HFFc6 (cell line): ENCODE measurements around the gene STAG3. TPM values are rescaled to one million over a fixed set of nuclear protein-coding genes. Genes with fewer than 3 reads are reported as not detected.

ENCODE experiments used
- DNase-seq: peaks from one replicate; pipeline ENCODE4 v3.0.0-alpha.2; 2018
- H3K27ac Mint-ChIP-seq: 2 replicates; pipeline ENCODE4 v1.8.0; 2020; ENCODE audit warnings: mild to moderate bottlenecking, mixed read lengths
- H3K27me3 Mint-ChIP-seq: 2 replicates; pipeline ENCODE4 v1.8.0; 2021; ENCODE audit warnings: mild to moderate bottlenecking, moderate library complexity, mixed read lengths; ENCODE audit not compliant: insufficient read depth
- H3K36me3 Mint-ChIP-seq: 2 replicates; pipeline ENCODE4 v1.8.0; 2021; ENCODE audit warnings: low read depth, mixed read lengths
- H3K4me1 Mint-ChIP-seq: 2 replicates; pipeline ENCODE4 v1.8.0; 2020; ENCODE audit warnings: low read depth, mixed read lengths
- H3K4me3 Mint-ChIP-seq: 2 replicates; pipeline ENCODE4 v1.8.0; 2020; ENCODE audit warnings: mild to moderate bottlenecking, moderate library complexity, mixed read lengths
- H3K9me3 Mint-ChIP-seq: 2 replicates; pipeline ENCODE4 v1.8.0; 2020; ENCODE audit warnings: mild to moderate bottlenecking, mixed read lengths
- total RNA-seq, 6 experiments: library from RNA; stranded (reverse); fragmentation: NEBNext Ultra II Directional; extraction: Animal tissue kit (Norgen Biotek cat#: 25700); gene quantifications; 2 replicates in 1 of 6; 3 replicates in 5 of 6; pipeline ENCODE4 v1.2.3, GENCODE V29; 2021
- TF ChIP-seq, protein P1 (sequence below): fragments of 200-600 bp; sonication (generic); IDR thresholded peaks from 2 replicates; pipeline ENCODE4 v1.5.0; 2021; ENCODE audit warnings: antibody characterized with exemption, mild to moderate bottlenecking

The STAG3 gene
- total RNA-seq, 6 experiments from 2014 or later, result 0.24 to 0.91 (median 0.43) TPM

GRCh38 chr7:100157334-100158228, 20.1 kb upstream of the STAG3 start:
- H3K36me3 Mint-ChIP-seq, result peaks cover 19% of the 10 kb centered on the region

DNA sequence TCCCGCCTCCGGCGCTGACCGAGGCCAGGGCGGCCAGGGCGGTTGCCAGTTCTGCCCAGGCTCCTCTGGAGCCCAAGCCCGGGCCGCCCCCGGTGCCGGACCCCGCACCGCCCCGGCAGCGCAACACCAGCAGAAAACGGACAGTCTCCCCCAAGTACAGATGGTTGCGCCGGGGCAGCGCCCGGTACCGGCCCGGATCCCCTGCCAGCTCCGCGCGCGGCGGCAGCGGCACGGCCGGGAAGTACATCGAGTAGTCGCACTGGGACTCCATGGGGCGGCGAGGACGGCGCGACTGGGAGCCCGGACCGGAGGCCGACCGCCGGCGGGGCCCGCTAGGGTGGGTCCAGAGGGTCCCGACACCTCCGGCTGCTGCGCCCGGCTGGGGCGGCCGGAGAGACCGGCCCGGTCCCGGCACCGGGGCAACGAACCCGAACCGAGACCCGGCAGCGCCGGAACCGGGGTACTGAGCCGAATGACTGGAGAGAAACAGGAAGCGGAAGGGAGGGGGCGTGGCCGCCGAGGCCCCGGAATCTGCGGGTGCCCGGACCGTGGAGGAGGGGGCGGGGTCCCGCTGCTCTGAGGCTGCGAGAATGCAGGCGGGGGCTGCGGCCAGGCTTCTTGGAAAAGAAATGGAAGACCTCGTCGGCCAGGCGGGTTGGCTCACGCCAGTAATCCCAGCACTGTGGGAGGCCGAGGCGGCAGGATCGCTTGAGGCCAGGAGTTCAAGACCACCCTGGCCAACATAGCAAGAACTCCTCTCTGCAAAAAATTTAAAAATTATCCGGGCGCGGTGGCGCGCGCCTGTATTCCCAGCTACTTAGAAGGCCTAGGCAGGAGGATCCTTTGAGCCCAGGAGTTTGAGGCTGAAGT, 19.3 kb upstream of the STAG3 start, which contains the start of gene TRAPPC14:
TSS of gene TRAPPC14 (minus strand) at position 495 of the 870 bp plus-strand sequence. CDS start at position 271, 224 bp downstream.
- no peaks in the 10 kb centered on the region; the same call in 1 of the 2 replicates for H3K27me3 Mint-ChIP-seq
- peak; percentile 66 for DNase-seq
- H3K9me3 Mint-ChIP-seq, result no peaks in the 10 kb centered on the region
- H3K36me3 Mint-ChIP-seq, result peaks cover 13% of the 10 kb centered on the region
- TF ChIP-seq, protein P1, sequence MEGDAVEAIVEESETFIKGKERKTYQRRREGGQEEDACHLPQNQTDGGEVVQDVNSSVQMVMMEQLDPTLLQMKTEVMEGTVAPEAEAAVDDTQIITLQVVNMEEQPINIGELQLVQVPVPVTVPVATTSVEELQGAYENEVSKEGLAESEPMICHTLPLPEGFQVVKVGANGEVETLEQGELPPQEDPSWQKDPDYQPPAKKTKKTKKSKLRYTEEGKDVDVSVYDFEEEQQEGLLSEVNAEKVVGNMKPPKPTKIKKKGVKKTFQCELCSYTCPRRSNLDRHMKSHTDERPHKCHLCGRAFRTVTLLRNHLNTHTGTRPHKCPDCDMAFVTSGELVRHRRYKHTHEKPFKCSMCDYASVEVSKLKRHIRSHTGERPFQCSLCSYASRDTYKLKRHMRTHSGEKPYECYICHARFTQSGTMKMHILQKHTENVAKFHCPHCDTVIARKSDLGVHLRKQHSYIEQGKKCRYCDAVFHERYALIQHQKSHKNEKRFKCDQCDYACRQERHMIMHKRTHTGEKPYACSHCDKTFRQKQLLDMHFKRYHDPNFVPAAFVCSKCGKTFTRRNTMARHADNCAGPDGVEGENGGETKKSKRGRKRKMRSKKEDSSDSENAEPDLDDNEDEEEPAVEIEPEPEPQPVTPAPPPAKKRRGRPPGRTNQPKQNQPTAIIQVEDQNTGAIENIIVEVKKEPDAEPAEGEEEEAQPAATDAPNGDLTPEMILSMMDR, result no peak
- peaks cover 37% of the 10 kb centered on the region for H3K4me1 Mint-ChIP-seq
- peak within 1 kb of the TSS; percentile 90 for H3K4me3 Mint-ChIP-seq
- peak within 1 kb of the TSS; percentile 87 for H3K27ac Mint-ChIP-seq

More at GRCh38 chr7:100157334-100158228, 20.1 kb upstream of the STAG3 start:
- peak; percentile 43 for DNase-seq
- Mint-ChIP-seq H3K9me3 (no peaks in the 10 kb centered on the region), H3K4me3 (peak overlapping the region; percentile 90), H3K4me1 (peaks cover 35% of the 10 kb centered on the region), H3K27me3 (no peaks in the 10 kb centered on the region; the same call in 1 of the 2 replicates), H3K27ac (peak overlapping the region; percentile 87)
- TF ChIP-seq, protein P1, result no peak

- no peak for DNase-seq
- no peaks in the 10 kb centered on the region for H3K9me3 Mint-ChIP-seq
- peak overlapping the region; percentile 81 for H3K27ac Mint-ChIP-seq
- H3K4me1 Mint-ChIP-seq, result peaks cover 33% of the 10 kb centered on the region
- H3K4me3 Mint-ChIP-seq, result peak overlapping the region; percentile 88
- peaks cover 6% of the 10 kb centered on the region for H3K36me3 Mint-ChIP-seq
- TF ChIP-seq, protein P1, result peak; percentile 28
- H3K27me3 Mint-ChIP-seq, result no peaks in the 10 kb centered on the region
Measured at GRCh38 chr7:100159099-100159623, 18.6 kb upstream of the STAG3 start.

DNA sequence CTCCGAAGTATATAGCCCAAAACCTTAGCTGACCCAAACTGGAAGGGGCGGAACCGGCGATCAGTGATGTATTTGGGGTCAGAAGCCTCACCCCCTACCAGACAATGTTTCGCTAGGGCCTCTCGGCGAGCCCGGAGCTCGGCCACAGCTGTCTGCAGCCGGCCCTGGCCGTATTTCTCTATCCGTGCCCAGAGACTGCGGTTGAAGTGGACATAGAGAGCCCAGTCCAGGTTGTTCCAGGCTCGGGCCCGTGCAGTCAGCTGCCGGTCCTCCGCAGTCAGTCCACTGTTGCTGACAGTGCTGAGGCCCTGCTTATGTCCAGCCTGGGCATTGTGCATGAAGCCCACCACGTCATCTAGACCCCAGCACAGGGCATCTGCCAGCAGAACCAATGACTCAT, 17.7 kb upstream of the STAG3 start:
- H3K4me3 Mint-ChIP-seq, result no peak overlapping the region
- TF ChIP-seq, protein P1, result no peak
- DNase-seq, result no peak
- no peaks in the 10 kb centered on the region for H3K9me3 Mint-ChIP-seq
- peaks cover 5% of the 10 kb centered on the region for H3K36me3 Mint-ChIP-seq
- peaks cover 30% of the 10 kb centered on the region for H3K4me1 Mint-ChIP-seq
- no peak overlapping the region for H3K27ac Mint-ChIP-seq
- no peaks in the 10 kb centered on the region for H3K27me3 Mint-ChIP-seq

GRCh38 chr7:100163006-100163531, 14.6 kb upstream of the STAG3 start:
- TF ChIP-seq, protein P1, result no peak
- no peak overlapping the region for H3K4me3 Mint-ChIP-seq
- H3K36me3 Mint-ChIP-seq, result no peaks in the 10 kb centered on the region
- peaks cover 24% of the 10 kb centered on the region for H3K4me1 Mint-ChIP-seq
- H3K27ac Mint-ChIP-seq, result no peak overlapping the region
- peaks cover 2% of the 10 kb centered on the region; the same call in 1 of the 2 replicates for H3K27me3 Mint-ChIP-seq
- no peaks in the 10 kb centered on the region for H3K9me3 Mint-ChIP-seq
- no peak for DNase-seq
